H9 (cell line): ENCODE measurements around the gene OTULIN. TPM values are rescaled to one million over a fixed set of nuclear protein-coding genes. Genes with fewer than 3 reads are reported as not detected.

ENCODE experiments used
- DNase-seq: peaks from one replicate; pipeline ENCODE4 v3.0.0-alpha.2; 2017
- H2AFZ ChIP-seq: one replicate; pipeline ENCODE4 v1.6.1; 2013; ENCODE audit warnings: mild to moderate bottlenecking, low read length, control low read depth, moderate library complexity
- H2AK5ac ChIP-seq: 2 replicates; pipeline ENCODE4 v1.6.1; 2013; ENCODE audit warnings: low read length, control low read depth, mixed read lengths; ENCODE audit not compliant: insufficient read length
- H2BK120ac ChIP-seq: one replicate; pipeline ENCODE4 v1.6.1; 2013; ENCODE audit warnings: low read depth, mild to moderate bottlenecking, low read length, control low read depth, inconsistent platforms; ENCODE audit not compliant: poor library complexity, severe bottlenecking
- H2BK12ac ChIP-seq: 2 replicates; pipeline ENCODE4 v1.6.1; 2013; ENCODE audit warnings: low read length, control low read depth, mixed read lengths, low read depth; ENCODE audit not compliant: insufficient read length
- H2BK15ac ChIP-seq: 2 replicates; pipeline ENCODE4 v1.6.1; 2013; ENCODE audit warnings: low read depth, low read length, control low read depth
- H2BK20ac ChIP-seq: one replicate; pipeline ENCODE4 v1.6.1; 2013; ENCODE audit warnings: low read depth, mild to moderate bottlenecking, low read length, control low read depth, inconsistent platforms; ENCODE audit not compliant: poor library complexity, severe bottlenecking
- H2BK5ac ChIP-seq: 2 replicates; pipeline ENCODE4 v1.6.1; 2013; ENCODE audit warnings: low read length, control low read depth, mixed read lengths; ENCODE audit not compliant: insufficient read length
- H3K14ac ChIP-seq: 2 replicates; pipeline ENCODE4 v1.6.1; 2013; ENCODE audit warnings: low read length, control low read depth; ENCODE audit not compliant: insufficient read depth
- H3K18ac ChIP-seq: 2 replicates; pipeline ENCODE4 v1.6.1; 2013; ENCODE audit warnings: low read depth, mild to moderate bottlenecking, mixed read lengths, low read length, control low read depth; ENCODE audit not compliant: insufficient read length
- H3K23ac ChIP-seq: 2 replicates; pipeline ENCODE4 v1.6.1; 2013; ENCODE audit warnings: low read length, control low read depth, mixed read lengths, low read depth; ENCODE audit not compliant: insufficient read length
- H3K23me2 ChIP-seq: 2 replicates; pipeline ENCODE4 v1.6.1; 2013; ENCODE audit warnings: low read depth, mild to moderate bottlenecking, mixed read lengths, low read length, control low read depth; ENCODE audit not compliant: insufficient read length, poor library complexity, severe bottlenecking
- H3K27ac ChIP-seq: 2 replicates; pipeline ENCODE4 v1.5.1; 2013; ENCODE audit warnings: low read length, control low read depth, mixed read lengths, low read depth; ENCODE audit not compliant: insufficient read length
- H3K27me3 ChIP-seq: 2 replicates; pipeline ENCODE4 v1.6.1; 2013; ENCODE audit warnings: low read length, control low read depth, inconsistent platforms; ENCODE audit not compliant: insufficient read depth
- H3K4ac ChIP-seq: 2 replicates; pipeline ENCODE4 v1.6.1; 2013; ENCODE audit warnings: low read depth, mild to moderate bottlenecking, control low read depth, inconsistent platforms, low read length, moderate library complexity
- H3K4me1 ChIP-seq: 2 replicates; pipeline ENCODE4 v1.6.1; 2013; ENCODE audit warnings: low read length, control low read depth, inconsistent platforms; ENCODE audit not compliant: insufficient read depth
- H3K4me2 ChIP-seq: 2 replicates; pipeline ENCODE4 v1.6.1; 2013; ENCODE audit warnings: low read length, control low read depth, mixed read lengths; ENCODE audit not compliant: insufficient read length, insufficient read depth
- H3K56ac ChIP-seq: 2 replicates; pipeline ENCODE4 v1.6.1; 2013; ENCODE audit warnings: low read depth, mild to moderate bottlenecking, mixed read lengths, low read length, control low read depth; ENCODE audit not compliant: insufficient read length
- H3K79me1 ChIP-seq: 2 replicates; pipeline ENCODE4 v1.6.1; 2013; ENCODE audit warnings: low read depth, mild to moderate bottlenecking, moderate library complexity, low read length, control low read depth, inconsistent platforms; ENCODE audit not compliant: insufficient read depth, poor library complexity, severe bottlenecking
- H3K79me2 ChIP-seq: 2 replicates; pipeline ENCODE4 v1.6.1; 2013; ENCODE audit warnings: low read length, control low read depth, inconsistent platforms; ENCODE audit not compliant: insufficient read depth
- H3K9ac ChIP-seq: 2 replicates; pipeline ENCODE4 v1.6.1; 2013; ENCODE audit warnings: low read length, control low read depth, mixed read lengths; ENCODE audit not compliant: insufficient read length; ENCODE audit errors: extremely low read depth
- H3K9me3 ChIP-seq: one replicate; pipeline ENCODE4 v1.6.1; 2013; ENCODE audit warnings: low read depth, low read length, inconsistent platforms; ENCODE audit not compliant: control insufficient read depth
- H3T11ph ChIP-seq: one replicate; pipeline ENCODE4 v1.6.1; 2013; ENCODE audit warnings: mild to moderate bottlenecking, low read length, control low read depth, inconsistent platforms
- H4K20me1 ChIP-seq: one replicate; pipeline ENCODE4 v1.6.1; 2013; ENCODE audit not compliant: control insufficient read depth, insufficient read length, insufficient read depth
- H4K5ac ChIP-seq: 2 replicates; pipeline ENCODE4 v1.6.1; 2013; ENCODE audit warnings: low read depth, mild to moderate bottlenecking, mixed read lengths, low read length, control low read depth; ENCODE audit not compliant: insufficient read length
- H4K8ac ChIP-seq: replicated peaks from 2 replicates; pipeline ENCODE4 v1.6.1; 2013; ENCODE audit warnings: low read length, control low read depth, mixed read lengths, low read depth; ENCODE audit not compliant: insufficient read length
- H4K91ac ChIP-seq: 2 replicates; pipeline ENCODE4 v1.6.1; 2013; ENCODE audit warnings: low read depth, mild to moderate bottlenecking, moderate library complexity, mixed read lengths, low read length, control low read depth; ENCODE audit not compliant: insufficient read length
- H3K27ac Mint-ChIP-seq, 3 experiments: 2 replicates in 2 of 3; 3 replicates in 1 of 3; pipeline ENCODE4 v1.8.0; 2020 to 2021; ENCODE audit warnings: mixed read lengths in 3 of 3, mild to moderate bottlenecking in 1 of 3, moderate library complexity in 1 of 3
- H3K27me3 Mint-ChIP-seq: 2 replicates; pipeline ENCODE4 v1.8.0; 2021; ENCODE audit warnings: low read depth, mild to moderate bottlenecking, moderate library complexity, mixed read lengths
- H3K36me3 Mint-ChIP-seq, 3 experiments: 2 replicates in 2 of 3; 3 replicates in 1 of 3; pipeline ENCODE4 v1.8.0; 2020 to 2021; ENCODE audit warnings: low read depth in 3 of 3, mixed read lengths in 3 of 3; ENCODE audit not compliant: insufficient read depth in 1 of 3
- H3K4me1 Mint-ChIP-seq, 2 experiments: 2 replicates each; pipeline ENCODE4 v1.8.0; 2020; ENCODE audit warnings: mixed read lengths in 2 of 2
- H3K4me3 Mint-ChIP-seq, 2 experiments: 2 replicates in 1 of 2; 3 replicates in 1 of 2; pipeline ENCODE4 v1.8.0; 2020 to 2021; ENCODE audit warnings: mild to moderate bottlenecking in 2 of 2, mixed read lengths in 2 of 2, moderate library complexity in 1 of 2
- H3K9me3 Mint-ChIP-seq, 2 experiments: 2 replicates in 1 of 2; 3 replicates in 1 of 2; pipeline ENCODE4 v1.8.0; 2020; ENCODE audit warnings: mild to moderate bottlenecking in 2 of 2, mixed read lengths in 2 of 2, moderate library complexity in 1 of 2
- WGBS: extraction: QIAGEN DNeasy Blood & Tissue Kit; methylation state at CpG from one replicate; pipeline ENCODE4 v1.1.7; 2013; ENCODE audit warnings: missing lambda C conversion rate, low lambda C conversion rate, mixed read lengths; ENCODE audit not compliant: insufficient read length; ENCODE audit errors: extremely low coverage; 5-methylcytosine and 5-hydroxymethylcytosine counted together
- total RNA-seq: library from RNA; stranded (reverse); gene quantifications from 2 replicates; pipeline ENCODE4 v1.2.1, GENCODE V29; 2021
- TF ChIP-seq, protein P1 (sequence below): fragments of 200-600 bp; sonication (generic); conservative IDR thresholded peaks from 3 replicates; pipeline ENCODE4 v1.8.0; 2021; ENCODE audit warnings: antibody characterized with exemption, mild to moderate bottlenecking

Gene OTULIN
- total RNA-seq, 1 experiment from 2014 or later, result 35.8 TPM

DNA sequence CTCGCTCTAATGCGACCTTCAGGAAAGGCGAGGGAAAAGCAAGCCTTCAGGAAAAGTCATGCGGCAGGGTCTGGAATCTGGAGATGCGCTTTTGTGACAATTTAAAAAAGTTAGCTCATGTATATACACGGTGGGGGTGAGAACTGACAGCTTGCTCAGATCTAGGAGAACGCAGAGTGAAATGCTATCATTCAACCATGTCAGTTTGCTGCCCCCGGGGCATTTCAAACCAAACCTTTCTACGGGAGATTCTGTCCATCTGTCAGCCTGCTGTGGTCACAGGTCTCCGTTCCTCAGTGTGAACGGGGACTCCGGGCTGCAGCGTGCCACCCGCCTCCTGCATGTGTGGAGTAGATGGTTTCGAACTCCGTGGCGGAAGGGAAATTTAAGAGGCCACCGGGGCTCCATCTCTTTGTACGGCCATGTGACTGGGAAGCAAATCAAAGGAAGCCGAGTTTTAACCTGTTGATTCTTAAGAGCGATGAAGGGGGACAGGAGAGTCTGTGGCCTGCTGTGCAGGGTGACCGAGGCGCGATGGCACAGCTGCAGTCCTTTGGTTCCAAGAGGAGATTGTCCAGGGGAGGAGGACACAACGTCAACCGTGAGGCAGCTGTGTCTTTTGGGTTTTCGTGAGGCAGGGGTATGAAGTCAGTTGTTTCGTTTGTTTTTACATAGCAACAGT, 45.9 kb downstream of the OTULIN start:
- TF ChIP-seq, protein P1, sequence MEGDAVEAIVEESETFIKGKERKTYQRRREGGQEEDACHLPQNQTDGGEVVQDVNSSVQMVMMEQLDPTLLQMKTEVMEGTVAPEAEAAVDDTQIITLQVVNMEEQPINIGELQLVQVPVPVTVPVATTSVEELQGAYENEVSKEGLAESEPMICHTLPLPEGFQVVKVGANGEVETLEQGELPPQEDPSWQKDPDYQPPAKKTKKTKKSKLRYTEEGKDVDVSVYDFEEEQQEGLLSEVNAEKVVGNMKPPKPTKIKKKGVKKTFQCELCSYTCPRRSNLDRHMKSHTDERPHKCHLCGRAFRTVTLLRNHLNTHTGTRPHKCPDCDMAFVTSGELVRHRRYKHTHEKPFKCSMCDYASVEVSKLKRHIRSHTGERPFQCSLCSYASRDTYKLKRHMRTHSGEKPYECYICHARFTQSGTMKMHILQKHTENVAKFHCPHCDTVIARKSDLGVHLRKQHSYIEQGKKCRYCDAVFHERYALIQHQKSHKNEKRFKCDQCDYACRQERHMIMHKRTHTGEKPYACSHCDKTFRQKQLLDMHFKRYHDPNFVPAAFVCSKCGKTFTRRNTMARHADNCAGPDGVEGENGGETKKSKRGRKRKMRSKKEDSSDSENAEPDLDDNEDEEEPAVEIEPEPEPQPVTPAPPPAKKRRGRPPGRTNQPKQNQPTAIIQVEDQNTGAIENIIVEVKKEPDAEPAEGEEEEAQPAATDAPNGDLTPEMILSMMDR, result no peak
- Histone ChIP-seq H3K9ac (no peak overlapping the region), H3K23ac (no peak overlapping the region), H3K79me1 (no peaks in the 10 kb centered on the region), H3K27me3 (no peaks in the 10 kb centered on the region), H4K8ac (no peak overlapping the region), H3K56ac (no peak overlapping the region), H3K4me2 (no peak overlapping the region), H2BK12ac (no peak overlapping the region), H4K91ac (no peak overlapping the region), H2AFZ (no peak overlapping the region), H3K18ac (no peak overlapping the region), H4K20me1 (no peaks in the 10 kb centered on the region), H2AK5ac (no peak overlapping the region), H2BK5ac (no peak overlapping the region), H3T11ph (no peak overlapping the region), H3K14ac (no peak overlapping the region), H2BK120ac (no peak overlapping the region), H3K23me2 (no peaks in the 10 kb centered on the region), H3K4me1 (no peaks in the 10 kb centered on the region), H4K5ac (no peak overlapping the region), H2BK15ac (no peak overlapping the region), H2BK20ac (no peak overlapping the region), H3K4ac (no peak overlapping the region), H3K9me3 (no peaks in the 10 kb centered on the region), H3K27ac (no peak overlapping the region), H3K79me2 (no peaks in the 10 kb centered on the region)
- H3K4me1 Mint-ChIP-seq, result no peaks in the 10 kb centered on the region
- H3K4me3 Mint-ChIP-seq, result no peak overlapping the region
- no peak for DNase-seq
- peaks cover 25 to 59% (median 58%) of the 10 kb centered on the region in 3 experiments; a peak in 6 of 7 replicates for H3K36me3 Mint-ChIP-seq
- no CpG with 5 or more reads among the region's 28 CpGs for WGBS
- H3K9me3 Mint-ChIP-seq, result peaks cover 0 to 11% of the 10 kb centered on the region in 2 experiments; a peak in 2 of 5 replicates
- no peaks in the 10 kb centered on the region for H3K27me3 Mint-ChIP-seq
- H3K27ac Mint-ChIP-seq, result peak overlapping the region in 1 of 3 experiments; percentile 53; a peak in 1 of 7 replicates
